ENCODE measurements around the gene UBFD1.
"Not testable (repeated sequence)": the region's sequence is repeated elsewhere in the genome, so short reads cannot be mapped to it uniquely, and the experiment has no call there.

The UBFD1 gene

DNA sequence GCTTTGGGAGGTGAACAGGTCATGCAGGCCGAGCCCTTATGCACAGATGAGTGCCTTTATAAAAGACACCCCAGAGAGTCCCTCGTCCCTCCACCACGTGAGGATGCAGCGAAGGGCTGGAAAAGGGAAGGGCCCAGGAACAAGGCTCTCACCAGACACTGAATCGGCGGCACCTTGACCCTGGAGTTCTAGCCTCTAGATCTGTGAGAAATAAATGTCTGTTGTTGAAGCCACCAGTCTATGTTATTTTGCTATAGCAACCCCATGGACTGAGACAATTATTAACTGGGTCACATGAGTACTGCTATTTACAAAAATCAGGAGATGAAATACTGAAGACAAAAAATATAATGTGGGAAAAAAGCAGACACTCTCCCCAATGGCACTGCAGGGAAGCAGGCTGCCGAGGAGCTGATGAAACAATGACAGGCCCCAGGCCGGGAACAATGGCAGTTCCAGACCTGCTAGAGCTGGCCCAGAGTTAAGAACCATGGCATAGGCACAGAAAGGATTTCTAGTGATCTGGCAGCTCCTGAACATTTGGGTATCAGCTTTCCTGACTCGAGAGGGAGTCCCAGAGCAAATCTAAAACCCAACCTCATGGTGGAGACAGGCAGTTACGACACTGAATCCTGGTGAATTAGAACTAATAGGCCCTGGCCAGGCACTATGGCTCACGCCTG lies 29.4 kb upstream of the UBFD1 start:
- DNase-seq: no peak

DNA sequence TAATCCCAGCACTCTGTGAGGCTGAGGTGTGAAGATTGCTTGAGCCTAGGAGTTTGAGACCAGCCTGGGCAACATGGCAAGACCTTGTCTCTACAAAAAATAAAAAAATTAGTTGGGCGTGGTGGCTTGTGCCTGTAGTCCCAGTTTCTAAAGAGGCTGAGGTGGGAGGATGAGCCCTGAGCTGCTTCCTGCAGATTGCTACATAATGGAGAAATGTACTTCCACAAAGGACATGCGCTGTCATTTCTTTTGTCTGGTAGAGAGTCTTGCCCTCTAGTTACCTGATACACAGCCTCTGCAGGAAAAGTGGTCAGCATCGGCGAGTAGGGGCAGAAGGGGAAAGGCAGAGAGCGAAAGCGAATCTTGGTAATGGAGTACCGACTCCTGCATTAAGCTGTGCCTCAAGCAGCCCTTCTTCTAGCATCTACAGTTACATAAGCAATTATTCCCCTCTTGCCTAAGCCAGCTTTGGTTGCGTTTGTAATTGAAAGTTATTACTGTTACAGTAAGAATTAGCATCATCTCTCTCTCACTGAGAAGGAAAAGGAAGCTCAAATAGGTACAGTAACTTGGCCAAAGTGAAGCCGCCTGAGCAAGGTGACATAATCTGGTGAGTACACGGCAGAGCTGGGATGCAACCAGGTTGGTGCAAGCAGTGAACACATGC lies 28.8 kb upstream of the UBFD1 start:
- no peak for DNase-seq

DNA sequence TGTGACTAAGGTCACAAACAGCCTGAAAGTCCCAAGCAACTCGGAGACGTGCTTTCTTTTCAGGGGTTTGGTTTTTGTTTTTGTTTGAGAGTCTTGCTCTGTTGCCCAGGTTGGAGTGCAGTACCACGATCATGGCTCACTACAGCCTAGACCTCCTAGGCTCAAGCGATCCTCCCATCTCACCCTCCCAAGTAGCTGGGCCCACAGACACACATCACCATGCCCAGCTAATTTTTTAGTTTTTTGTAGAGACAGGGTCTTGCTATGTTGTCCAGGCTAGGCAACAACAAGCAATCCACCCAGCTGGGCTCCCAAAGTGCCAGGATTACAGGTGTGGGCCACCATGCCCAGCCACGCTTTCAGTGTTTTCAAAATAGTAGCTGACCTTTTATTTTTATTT lies 27.5 kb upstream of the UBFD1 start:
- no peak for DNase-seq

DNA sequence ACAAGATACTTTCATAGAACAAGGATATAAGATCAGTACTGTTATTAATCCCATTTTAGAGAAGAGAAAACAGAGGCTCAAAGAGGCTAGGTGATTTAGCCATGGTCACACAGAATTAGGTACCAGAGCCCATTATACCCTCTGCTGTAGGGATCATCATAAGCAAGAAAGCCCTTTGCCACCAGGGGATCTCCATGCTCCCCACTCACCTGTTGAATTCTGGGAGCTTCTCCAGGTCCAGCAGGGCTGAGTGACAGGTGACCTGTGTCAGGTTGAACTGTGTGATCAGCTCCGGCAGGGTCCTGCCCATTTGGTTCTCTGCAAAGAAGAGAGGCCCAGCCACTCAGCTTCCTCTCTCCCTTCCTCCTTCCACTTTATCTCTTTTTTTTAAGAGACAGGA lies 25.1 kb upstream of the UBFD1 start:
- no peak for DNase-seq

DNA sequence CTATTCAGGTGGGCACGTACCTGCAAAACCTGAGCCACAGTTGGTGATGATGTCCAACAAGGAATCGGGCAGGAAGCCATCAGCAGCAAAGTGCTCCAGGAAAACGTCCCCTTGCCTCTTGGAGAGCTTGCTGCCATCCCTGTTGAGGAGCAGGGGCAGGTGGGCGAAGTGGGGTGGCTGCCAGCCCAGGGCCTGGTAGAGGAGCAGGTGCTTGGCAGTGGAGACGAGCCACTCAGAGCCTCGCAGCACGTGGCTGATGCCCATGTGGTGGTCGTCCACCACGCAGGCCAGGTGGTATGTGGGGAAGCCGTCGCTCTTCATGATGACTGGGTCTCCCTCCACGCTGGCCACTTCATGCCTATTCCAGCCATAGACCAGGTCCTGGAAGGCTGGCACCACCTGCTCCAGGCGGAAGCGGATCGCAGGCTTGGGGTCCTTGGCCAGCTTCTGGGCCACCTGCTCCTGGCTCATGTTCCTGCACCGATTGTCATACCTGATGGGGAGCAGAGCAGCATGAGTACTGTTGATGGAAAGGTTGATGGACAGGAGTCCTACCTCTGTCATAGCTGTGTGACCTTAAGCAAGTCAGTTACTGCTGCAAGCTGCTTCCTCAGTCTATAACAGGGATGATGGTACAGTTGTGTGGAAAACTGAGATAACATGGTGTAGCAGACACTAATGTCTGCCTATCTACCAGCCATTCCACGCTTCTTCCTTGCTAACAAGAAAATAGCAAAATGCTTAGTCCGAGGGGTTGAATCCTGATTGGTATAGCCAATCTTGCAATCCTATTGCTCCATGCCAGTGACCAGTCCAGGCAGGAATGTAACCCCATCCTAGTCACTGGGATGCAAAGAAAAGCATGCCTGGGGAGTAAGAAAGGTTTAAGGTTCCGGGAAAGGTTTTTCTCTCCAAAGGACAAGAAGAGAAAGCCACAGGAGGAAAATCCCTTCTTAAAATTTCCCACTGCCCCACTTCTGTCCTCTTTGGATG lies 22.4 kb upstream of the UBFD1 start:
- no peak for DNase-seq

DNA sequence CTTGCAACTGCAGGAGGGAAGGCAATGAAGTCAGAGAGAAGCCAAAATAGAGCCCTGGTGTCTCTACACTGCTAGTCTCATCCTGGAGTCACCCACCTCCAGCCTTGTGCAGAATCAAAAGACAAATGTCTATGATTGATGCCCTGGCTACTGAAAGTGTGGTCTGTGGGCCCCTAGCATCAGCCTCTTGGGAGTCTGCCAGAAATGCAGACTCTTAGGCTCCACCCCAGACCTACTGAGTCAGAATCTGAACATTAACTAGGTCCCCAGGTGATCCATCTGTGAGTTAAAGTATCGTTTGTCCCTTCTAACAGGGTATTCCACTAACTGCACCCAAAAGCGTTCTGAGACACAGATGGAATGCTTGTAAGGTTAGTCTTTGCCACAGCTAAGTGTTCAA lies 21.6 kb upstream of the UBFD1 start:
- DNase-seq: no peak

DNA sequence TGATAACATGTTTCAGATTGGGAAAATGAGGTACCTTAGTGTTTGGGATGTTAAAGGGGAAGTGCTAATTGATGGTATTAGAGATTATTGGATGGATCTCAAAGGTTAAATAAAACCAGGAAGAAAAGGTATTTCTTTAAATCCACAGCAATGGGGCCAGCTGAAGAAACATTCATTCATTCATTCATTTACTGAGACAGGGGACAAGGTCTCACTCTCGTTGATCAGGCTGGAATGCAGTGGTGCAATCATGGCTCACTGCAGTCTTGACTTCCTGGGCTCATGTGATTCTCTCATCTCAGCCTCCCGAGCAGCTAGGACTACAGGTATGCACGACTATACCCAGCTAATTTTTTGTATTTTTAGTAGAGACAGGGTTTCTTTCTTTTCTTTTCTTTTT lies 20.1 kb upstream of the UBFD1 start:
- DNase-seq: no peak

DNA sequence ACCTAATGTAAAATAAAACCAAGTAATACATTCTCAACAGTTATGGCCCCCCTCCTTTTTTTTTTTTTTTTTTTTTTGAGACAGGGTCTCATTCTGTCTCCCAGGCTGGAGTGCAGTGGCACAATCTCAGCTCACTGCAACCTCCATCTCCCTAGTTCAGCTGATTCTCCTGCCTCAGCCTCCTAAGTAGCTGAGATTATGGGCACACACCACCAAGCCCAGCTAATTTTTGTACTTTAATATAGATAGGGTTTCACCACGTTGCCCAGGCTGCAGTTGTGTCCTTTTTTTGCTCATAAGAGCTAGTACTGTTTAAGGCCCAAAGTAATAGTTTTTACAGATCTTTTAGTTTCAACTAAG lies 18.6 kb upstream of the UBFD1 start:
- no peak for DNase-seq

DNA sequence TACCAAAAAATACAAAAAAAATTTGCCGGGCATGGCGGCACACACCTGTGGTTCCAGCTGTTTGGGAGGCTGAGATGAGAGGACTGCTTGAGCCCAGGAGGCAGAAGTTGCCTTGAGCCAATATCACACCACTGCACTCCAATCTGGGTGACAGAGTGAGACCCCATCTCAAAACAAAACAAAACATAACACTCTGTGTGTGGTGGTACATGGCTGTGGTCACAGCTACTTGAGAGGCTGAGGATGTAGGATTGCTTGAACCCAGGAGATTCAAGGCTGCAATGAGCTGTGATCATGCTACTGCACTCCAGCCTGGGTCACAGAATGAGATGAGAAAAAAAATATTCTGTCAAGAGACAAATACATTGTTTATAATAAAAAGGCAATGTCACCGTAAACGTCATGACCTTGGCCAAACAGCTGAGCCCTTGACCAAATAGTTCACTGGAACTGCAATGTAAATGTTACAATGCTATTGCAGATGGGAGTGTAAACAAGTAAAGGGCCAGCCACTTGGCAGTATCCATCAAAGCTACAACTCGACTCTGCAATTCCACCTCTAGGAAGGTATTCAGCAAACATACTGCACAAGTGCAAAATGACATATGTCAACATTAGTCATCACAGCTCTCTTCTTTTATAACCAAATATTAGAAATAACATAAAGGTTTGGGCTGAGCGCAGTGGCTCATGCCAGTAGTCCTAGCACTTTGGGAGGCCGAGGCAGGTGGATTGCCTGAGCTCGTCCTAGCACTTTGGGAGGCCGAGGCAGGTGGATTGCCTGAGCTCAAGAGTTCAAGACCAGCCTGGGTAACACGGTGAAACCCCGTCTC lies 17.3 kb upstream of the UBFD1 start:
- DNase-seq: no peak

DNA sequence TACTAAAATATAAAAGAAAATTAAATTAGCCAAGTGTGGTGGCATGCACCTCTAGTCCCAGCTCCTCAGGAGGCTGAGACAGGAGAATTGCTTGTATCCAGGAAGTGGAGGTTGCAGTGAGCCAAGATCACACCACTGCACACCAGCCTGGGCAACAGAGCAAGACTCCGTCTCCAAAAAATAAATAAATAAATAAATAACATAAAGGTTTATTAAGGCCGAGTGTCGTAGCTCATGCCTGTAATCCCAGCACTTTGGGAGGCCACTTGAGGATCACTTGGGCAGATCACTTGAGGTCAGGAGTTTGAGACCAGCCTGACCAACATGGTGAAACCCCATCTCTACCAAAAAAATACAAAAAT lies 16.7 kb upstream of the UBFD1 start:
- DNase-seq: not testable (repeated sequence)

DNA sequence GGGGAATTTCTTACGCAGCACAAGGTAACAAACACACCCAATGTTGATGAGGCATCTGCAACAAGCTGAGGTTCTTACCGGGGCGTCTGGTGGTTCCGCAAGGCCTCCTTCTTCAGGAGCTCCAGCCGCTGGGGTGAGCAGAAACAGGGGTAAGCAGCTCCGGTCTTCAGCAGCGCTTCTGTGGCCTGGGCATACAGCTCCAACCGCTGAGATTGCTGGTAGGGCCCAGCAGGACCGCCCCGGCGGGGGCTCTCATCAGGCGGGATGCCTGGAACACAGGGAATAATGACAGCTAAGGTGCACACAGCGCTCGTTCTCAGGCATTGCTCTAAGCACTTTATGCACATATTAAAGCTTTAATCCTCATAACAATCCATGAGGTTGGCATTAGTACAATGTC lies 13.1 kb upstream of the UBFD1 start:
- DNase-seq: no peak

DNA sequence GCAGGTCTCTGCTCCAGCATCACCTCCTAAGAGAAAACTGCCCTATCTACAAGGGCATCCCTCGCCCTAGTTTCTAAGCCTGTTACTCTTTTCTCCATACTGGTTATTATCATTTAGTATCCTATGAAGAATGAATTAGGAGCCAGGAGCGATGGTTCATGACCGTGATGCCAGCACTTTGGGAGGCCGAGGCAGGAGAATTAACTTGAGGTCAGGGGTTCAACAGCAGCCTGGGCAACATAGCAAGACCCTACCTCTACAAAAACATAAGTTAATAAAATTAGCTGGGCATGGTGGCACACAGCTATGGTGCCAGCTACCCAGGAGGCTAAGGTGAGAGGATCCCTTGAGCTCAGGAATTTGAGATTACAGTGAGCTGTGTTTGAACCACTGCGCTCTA lies 7.6 kb upstream of the UBFD1 start:
- DNase-seq: no peak

DNA sequence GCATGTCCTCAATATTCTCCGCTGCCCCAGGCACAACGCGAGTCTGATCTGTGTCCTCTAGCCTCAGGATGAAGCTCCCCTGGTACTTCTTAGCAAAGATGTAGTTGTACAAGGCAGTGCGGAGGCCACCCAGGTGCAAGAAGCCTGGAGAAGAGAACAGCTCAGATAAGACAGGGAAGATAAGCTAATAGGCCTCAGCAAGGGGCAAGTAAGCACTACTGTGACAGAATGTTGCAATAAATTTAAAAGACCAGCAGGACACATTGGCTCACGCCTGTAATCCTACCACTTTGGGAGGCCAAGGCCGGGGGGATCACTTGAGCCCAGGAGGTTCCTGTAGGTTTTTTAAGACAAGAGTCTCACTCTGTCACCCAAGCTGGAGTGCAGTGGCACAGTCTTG lies 5.4 kb upstream of the UBFD1 start:
- DNase-seq: no peak

DNA sequence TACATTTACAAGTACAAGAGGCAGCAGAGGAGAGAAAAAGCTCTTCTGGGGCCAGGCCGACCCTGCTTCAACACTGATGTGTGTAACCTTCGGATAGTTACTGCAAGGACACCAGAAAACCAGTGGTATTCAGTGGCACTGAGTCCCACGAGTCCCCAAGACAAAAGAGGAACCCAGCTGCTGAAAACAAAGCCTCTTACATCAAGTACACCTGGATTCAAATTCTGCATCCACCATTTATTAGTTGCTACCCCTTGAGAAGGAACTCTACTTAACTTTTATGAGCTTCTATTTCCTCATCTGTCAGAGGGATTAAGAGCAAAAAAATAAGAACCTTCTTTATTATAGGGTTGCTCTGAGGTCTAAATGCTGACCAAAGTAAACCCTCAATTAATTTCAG lies 3.0 kb upstream of the UBFD1 start:
- no peak for DNase-seq

DNA sequence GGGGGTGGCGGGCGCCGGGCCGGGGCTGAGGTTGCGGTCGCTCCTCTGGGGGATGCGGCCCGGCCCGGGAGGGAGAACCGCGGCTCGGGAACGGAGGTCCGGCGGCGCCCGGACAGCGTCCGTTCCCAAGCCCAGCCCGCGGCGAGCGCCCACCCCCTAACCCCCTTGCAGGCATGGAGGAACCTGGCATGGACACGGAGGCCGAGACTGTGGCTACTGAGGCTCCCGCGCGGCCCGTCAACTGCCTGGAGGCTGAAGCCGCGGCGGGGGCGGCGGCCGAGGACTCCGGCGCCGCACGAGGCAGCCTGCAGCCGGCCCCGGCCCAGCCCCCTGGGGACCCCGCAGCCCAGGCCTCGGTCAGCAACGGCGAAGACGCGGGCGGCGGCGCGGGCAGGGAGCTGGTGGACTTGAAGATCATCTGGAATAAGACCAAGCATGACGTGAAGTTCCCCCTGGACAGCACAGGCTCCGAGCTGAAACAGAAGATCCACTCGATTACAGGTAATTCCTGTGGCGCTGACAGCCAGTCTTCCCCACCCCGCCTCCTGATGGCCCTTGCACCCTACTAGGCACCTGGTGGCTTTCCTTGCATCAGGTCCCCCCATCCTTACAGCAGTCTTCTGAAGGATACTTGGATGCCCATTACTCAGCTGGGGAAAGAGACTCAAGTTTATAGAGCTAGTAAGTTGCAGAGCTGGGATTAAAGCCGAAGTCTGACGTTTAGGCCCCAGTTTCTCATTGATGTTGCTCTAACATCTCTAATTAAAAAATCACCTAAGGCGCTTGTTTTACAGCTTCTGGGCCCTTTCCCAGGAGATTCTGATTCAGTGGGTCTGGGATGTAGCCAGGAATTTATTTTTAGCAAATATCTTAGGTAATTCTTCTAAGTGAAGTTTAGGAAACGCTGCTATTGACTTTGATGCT lies 514 bp downstream of the UBFD1 start:
- DNase-seq: no peak

DNA sequence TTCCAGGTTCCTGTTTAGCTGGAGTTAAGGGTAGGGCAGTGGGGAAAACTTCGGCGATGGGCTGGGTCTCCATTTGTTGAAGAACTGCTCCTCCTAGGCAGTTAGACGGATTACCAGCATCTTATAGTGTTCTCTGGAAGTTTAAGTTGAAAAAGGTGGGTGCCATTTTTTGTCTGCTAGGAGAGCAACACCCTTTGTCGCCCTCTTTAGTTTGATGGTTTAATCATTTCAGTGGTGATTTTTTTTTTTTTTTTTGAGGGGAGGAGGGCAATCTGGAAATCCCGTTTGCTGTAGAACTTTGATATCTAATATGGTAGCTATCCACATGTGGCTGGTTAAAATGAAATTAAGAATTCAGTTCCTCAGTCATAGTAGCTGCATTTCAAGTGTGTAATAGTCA lies 4.1 kb downstream of the UBFD1 start:
- no peak for DNase-seq

DNA sequence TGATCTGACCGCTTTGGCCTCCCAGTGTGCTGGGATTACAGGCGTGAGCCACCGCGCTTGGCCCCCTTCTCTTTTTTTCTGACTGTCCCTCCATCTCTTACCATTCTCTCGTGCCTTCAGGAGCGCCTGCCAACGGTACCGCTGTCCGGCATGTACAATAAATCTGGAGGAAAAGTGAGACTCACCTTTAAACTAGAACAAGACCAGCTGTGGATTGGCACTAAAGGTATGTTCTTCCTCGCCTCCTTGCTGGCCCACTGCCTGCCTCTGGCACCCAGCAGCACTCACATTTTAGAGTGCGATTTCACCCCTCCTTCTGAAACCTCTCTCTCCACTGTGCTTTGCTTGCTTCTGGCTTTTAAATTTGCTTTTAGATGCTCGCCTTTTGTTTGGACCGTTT lies 5.0 kb downstream of the UBFD1 start:
- no peak for DNase-seq

DNA sequence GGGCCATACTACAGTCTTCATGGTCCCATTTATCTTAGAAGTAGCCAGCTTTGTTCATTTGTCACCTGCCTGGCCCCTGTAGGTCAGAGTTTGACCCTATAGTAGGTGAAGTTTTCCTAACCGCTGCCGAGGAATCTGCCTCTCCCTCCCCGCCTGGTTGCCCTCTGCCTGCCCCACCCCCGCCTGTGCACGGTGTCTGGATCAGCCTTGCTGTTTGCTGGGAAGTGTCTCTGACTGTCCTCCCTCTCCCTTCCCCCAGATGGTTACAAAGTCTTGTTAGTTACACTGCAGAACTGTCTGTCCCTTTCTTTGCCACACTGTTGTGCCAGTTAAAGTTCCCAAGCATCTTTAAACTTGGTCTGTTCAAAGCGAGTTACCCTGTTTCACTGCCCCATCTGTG lies 5.7 kb downstream of the UBFD1 start:
- no peak for DNase-seq

DNA sequence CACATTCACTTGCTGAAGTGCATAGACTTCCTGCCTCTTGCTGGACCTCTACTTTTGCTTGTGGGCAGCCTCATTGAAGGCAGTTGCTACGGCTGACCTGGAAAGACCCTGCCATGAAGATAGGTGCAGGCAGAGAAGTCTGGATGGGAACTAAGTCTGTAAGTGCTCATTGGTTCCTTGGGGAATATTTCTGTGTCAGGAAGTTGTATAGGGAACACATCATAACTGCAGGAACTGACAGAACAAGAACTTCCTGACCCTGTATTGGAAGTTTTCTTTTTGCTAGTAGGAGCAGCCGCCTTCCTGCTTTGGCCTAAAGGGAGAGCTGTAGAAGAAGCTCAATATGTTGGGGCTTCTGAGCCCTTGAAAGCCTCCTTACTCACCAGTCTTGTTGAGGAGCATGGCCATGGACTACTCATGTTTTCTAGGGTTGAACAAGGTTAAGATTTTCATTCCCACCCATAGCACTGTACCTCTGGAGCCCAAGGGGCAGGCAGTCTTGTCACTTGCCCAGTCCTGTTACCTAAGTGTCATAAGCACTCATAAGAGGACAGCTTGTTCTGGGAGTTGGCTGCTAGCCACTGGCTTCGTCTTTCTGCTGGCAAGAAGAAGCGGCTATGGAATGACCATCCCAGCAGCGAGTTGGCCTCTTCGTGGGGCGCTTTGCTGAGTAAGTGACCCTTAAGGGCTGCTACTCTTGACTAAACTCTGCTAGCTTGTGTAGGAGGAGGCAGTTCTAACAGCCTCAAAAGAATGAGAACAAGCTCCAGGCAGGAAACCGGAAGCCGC lies 7.2 kb downstream of the UBFD1 start:
- no peak for DNase-seq

DNA sequence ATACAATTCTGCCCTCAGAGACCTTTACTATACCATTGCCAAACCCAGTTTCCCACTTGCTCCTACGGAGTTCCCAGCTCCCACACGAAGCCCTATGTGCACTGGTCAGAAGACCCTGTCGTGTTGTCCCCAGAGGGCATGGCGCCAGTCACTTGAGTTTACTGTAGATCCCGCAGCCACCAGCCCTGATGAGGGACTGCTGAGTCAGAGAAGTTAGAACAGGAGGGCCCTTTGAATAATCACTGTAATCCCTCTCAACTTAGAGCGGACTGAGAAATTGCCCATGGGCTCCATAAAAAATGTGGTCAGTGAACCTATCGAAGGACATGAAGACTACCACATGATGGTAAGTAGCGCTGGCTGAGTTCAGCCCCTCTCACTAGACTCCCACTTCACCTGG lies 9.2 kb downstream of the UBFD1 start:
- DNase-seq: no peak

DNA sequence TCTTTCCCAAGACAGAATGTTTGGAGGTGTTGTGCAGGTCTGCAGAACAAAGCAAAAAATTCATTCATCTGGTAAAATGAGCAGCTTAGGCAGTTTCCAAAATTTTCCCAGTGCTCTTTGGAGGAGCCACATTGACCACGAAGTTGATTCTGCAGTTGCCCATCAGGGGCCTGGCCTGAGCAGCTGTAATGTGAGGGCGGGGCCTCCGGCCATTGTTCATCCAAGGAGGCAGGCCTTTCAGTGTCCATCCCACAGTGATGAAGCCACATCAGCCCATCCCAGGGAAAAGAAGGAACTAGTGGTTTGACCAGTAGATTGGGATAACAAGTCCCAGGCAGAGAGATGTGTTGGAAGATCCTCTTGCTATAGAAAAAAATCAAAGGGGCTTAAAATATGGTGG lies 10.1 kb downstream of the UBFD1 start:
- DNase-seq: no peak

Data from NCI-H446 treated with DMSO at 0.1 percent for 48 hours (cell line).